Hematopoietic multipotent progenitor cell treated with erythropoietin and hydrocortisone succinate and interleukin-3 and kit ligand, for 4 days (in vitro differentiated cells): ENCODE results near the gene TMEM53.
A peak's percentile ranks its signal among the peaks of the same experiment; 100 is the strongest.

ENCODE experiments used
- DNase-seq: peaks from one replicate; pipeline ENCODE4 v3.0.0-alpha.2; 2015

The TMEM53 gene

DNA sequence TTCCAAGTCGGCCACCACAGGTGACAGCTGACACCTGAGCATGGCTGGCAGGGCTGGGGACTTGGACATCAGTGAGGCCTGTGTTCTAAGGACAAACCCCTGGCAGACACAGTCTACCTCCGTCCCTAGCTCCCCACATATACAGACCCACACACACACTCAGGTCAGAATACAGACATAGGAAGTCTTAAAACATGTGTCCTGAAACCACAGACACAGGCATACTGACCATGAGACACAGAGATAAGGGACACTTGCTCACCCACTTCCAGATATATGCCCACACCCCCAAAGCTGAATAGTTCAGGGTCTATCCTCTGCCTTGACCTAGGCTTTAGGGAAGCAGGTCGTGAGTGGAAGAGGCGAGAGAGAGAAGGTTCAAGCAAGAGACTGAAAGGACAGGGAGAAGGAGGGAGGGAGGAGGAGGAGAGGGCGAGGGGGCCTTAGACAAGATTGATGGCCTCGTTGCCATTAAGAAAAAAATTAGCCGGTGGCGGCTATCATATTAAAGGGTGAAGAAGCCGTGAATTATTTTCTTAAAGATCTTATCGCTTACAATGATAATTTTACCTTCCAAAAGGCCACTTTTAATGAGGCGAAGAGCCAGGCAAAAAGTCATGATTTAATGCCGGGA is 49.9 kb downstream of the TMEM53 start:
- DNase-seq = peak; percentile 46

- DNase-seq = no peak
These were observed 52.4 kb downstream of the TMEM53 start for GRCh38 chr1:44621841-44622286.

GRCh38 chr1:44620072-44620471 is 54.2 kb downstream of the TMEM53 start:
- DNase-seq = no peak

DNA sequence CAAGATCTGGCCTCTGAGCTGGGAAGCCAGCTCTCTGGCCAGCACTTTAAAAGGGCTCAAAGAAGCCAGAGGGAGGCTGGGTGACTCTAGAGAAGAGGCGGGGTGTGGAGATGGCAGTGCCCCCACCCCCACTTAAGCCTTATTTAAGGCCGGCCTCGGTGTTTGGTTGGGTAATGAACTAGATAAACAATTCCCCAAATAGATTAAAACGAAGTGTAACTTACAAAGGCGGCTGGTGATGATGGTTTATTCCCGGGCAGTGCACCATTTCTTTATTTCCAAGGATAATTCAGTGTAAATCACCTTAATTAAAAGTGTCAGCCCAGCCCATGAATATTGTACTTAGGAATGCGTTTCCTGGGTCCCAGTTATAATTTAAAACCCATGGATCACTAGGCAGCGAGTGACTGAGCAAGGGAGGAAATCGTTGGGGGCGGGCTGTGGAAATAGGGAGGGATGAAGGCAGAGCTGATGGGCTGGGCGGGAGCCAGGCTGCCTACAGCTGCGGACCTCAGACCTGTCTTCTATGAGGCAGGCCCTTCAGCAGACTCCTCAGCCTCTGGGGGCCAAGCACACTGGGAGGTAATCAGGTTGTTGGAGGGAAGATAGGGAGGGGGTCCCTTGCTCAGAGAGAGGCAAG is 54.9 kb downstream of the TMEM53 start:
- no peak for DNase-seq

DNA sequence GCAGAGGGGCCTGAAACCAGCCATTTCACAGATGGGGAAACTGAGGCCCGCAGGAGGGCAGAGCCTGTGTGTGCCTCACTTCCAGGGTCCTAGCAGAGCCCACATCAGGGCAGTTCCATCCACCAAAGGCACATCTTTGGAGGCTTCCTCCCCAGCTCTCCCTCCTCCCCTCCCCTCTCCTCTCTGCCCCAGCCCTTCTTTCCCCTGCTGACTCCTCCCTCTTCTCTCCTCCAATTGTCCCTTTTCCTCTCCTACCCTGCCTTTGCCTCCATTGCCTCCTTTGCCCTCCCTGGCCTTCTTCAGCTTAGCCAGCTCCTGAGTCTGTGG is 56.6 kb downstream of the TMEM53 start:
- no peak for DNase-seq

GRCh38 chr1:44616991-44617702 is 57.1 kb downstream of the TMEM53 start:
- DNase-seq = no peak

DNA sequence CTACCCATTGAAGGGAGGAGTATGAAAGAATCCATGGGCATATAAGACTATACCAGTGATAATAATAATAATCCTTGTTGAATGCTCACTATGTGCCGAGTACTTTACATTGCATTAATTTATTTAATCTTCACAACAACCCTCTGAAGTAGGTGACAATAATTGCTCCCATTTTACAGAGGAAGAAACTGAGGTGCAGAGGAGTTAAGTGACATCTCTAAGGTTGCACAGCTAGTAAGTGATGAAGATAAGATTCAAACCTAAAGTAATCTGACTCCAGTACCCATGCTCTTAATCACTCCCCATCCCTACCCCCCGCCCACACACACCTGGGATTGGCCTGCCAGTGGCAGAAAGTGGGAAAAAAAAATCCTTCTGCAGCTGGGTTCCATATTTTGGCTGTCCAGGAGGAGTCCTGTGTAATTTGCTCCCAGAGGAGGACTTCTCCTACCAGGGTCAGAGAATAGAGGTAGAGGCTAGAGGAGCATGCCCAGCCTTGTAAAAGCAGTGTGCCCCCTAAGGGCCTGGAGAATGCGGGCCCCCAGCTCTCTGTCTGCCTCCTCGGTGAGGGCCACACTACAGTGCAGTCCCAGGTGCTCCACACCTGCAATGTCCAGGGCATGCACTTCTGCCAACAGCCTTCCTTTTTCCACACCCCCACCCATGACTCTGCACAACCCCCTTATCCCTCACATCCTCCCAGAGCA is 57.8 kb downstream of the TMEM53 start:
- DNase-seq = no peak

GRCh38 chr1:44613941-44614340 is 60.3 kb downstream of the TMEM53 start:
- no peak for DNase-seq

DNA sequence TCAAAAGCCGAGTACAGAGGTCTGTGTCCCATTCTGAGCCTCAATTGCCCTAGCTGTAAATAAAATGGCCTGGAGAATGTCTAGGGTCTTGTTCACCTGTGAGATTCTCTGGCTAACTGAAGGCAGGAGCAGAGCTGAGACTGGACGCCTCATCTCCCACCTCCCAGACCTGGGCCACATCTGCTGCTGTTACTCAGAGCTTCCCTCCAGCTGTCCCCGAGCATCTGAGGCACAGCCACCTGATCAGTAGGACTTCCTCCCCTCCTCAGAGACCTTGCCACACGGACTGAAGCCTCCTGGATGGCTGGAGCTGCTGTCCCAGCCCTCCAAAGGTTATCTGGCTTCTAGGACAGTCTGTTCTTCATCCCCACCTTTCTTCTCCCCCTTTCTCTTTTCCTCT is 62.4 kb downstream of the TMEM53 start:
- DNase-seq = no peak

- no peak for DNase-seq
These were observed 62.9 kb downstream of the TMEM53 start for GRCh38 chr1:44611419-44611818.

DNA sequence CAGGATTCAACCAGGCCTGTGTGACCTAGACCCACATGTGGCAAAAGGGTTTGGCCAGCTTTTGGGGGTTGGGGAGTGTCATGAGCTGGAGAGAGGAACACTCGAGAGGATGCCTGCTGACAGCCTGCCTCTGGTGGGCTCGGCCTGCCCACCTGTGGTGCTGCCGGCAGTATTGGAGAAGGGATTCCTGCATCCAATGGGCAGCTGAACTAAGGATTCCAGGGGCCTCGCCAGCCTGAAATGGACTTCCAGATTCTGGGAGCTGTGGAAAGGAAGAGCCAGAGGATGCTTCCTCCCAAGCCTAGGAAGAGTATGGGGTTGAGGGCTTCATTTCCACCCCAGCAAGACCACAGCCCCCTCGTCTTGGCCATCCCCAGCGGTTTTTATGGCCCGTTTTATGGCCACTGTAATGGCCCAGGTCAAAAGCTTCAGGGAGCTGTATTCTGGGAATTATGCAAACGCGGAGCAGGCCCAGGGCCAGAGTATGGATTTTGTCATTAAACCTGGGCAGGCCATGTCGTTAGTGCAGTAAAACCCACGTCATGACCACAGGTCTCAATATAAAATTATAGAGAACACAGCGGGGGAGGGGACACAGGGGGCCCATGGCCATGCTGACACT is 63.6 kb downstream of the TMEM53 start:
- DNase-seq = no peak

DNA sequence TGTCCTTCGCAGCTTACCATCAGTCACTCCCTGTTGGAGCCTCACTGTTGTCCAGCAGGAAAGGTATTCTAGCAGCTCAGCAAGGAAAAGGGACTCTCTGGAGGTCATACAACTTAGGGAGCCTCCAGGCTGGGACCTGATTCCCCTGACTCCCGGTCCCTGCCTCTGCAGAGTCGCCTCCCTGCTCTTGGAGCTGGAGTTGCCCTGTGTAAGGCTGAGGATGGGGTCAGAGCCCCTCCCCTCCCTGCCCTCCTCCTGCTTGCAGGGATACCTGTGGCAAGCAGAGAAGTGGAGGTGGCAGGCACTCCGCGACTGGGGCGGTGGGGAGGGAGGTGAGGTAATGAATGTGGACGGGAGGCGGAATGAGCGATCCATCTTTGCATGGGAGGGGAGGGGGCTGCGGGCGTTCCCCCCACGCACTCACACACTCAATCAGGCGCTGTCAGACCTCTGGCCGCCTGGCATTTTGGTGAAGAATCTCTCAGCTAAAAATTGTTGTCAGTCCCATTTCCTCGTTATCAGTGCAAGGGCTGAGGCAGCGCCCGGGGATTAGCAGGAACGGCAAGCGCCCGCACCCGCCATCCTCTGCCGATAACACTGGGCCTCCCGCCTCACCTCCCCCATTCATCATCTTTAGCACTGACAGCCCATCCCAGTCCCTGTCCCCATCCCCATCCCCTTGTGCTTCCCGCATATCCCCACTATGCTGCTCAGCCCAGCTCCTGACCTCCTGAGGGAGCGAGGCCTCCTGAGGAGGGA is 64.3 kb downstream of the TMEM53 start:
- DNase-seq = peak; percentile 54

DNA sequence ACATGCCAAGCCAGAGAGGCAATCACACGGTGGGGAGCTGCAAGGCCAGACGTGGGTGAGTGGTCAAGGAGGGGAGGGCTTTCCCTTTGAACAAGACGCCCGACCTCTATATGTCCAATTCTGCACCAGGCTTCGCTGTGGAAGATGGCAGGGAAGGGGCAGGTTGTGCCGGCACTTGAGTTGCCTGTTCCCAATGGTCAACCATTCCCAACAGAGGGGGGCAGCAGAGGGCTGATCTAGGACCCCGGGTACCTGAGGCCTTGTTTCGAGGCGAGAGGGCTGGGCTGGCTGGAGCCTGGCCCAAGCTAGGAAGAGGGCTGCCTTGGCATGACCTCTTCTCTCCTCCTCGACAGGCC is 64.9 kb downstream of the TMEM53 start:
- DNase-seq = peak; percentile 65

- no peak for DNase-seq
These were observed 66.1 kb downstream of the TMEM53 start for GRCh38 chr1:44608141-44608540.

DNA sequence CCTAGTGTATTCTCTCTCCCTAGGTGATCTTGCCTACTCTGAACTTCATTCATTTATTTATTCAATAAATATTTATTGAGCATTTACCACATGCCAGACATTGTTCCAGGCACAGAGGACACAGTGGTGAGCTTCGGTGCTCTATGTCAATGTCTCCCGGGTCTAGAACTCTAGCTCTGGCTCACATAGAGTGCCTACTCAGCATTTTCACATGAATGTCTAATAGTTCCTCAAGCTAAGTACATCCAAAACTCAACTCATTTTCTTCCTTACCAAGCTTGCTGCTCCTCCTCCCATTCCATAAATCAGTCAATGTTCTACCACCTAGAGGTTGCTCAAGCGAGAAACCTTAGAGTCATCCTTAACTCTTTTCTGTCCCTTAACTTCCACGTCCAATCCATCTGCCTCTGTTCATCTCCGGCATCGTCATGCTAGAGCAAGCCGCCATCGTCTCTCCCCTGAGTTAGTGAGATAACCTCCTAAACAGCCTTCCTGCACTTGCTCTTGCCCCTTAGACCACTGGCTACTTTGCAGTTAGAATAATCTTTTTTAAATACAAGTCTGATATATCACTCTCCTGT is 67.5 kb downstream of the TMEM53 start:
- DNase-seq = no peak

GRCh38 chr1:44605914-44606615 is 68.2 kb downstream of the TMEM53 start:
- no peak for DNase-seq

- DNase-seq = no peak
These were observed 69.9 kb downstream of the TMEM53 start for GRCh38 chr1:44604157-44604955.

DNA sequence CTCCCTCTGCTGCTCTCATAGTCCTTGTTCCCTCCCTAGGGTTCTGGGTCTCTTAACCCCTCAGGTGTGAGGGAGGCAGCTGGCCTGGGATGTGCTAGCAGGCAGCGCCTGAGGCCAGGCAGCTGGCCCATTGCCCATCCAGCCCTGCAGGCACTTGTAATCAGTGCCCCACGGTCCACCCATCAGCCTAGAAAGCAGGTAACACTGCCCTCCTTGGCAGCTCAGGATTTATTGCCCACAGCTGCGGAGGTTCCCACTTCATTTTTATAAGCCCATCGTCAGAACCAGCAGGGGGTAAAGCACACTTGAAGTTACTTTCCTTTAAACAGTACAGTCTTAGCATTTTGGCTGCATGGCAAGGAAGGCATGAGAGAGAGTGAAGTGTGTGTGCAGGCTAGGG is 70.6 kb downstream of the TMEM53 start:
- DNase-seq = no peak
